ENCODE measurements around the gene BAHD1.
A peak's percentile ranks its signal among the peaks of the same experiment; 100 is the strongest.

Gene BAHD1

DNA sequence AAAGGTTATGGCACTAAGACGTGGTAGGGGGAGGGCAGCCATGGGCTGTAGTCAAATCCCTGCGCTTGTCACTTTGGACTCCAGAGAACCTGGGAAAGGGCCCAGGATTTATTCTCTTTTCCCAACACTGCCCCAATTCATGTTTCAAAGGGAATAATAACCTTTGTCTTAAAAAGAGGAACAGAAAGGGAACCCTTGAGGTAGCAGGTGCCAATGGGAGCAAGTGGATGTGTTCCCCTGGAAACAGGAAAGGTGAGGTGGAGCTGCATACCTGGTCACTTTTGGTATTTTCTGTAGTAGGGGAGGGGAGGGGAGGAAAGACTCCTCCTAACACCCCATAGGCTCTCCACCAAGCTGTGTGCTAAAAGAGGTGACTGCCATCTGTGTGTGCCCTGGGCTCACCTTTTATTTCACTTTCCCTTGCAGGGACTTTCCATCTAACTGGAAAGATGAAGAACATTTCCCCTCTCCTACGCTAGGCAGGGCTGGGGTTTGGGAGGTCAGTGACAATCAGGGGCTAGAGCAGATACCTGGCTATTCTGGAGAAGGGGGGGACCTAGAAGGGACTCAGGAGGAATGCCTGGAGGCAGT, 23.9 kb downstream of the BAHD1 start:
- no peaks in the 10 kb centered on the region for H3K27me3 ChIP-seq (ENCODE audit: control insufficient read depth in 1 of 2, insufficient read depth in 2 of 2, low read length in 2 of 2)
- H3K27ac ChIP-seq (ENCODE audit: low read depth, low read length) = no peak overlapping the region
- H3K4me1 ChIP-seq (ENCODE audit: control insufficient read depth in 1 of 2, insufficient read depth in 2 of 2, low read length in 2 of 2) = no peaks in the 10 kb centered on the region
- peaks cover 37 to 52% of the 10 kb centered on the region in 2 donors for H3K36me3 ChIP-seq (ENCODE audit: control insufficient read depth in 1 of 2, insufficient read depth in 2 of 2, low read length in 2 of 2)
- no peak overlapping the region for H3K4me3 ChIP-seq (ENCODE audit: low read depth in 1 of 2, low read length in 2 of 2)
- H3K9ac ChIP-seq (ENCODE audit: low read depth in 1 of 2, low read length in 2 of 2) = no peak overlapping the region
- H3K9me3 ChIP-seq (ENCODE audit: control insufficient read depth in 1 of 2, low read length in 2 of 2) = no peaks in the 10 kb centered on the region

DNA sequence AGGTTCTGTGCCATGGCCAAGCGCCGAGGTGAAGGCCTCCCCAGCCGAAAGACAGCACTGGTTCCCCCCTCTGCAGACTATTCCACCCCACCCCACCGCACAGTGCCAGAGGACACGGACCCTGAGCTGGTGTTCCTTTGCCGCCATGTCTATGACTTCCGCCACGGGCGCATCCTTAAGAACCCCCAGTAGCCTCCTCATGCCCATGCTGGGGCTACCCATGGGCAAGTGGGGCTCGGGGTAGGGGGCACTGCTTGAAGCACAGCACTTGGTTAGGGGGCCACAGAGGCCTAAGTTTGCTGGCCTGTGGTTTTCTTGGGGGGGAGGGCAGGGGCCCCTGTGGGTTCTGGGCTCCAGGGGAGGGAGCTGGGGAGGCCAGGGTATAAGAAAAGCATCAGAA, 25.2 kb downstream of the BAHD1 start:
- peaks cover 4 to 7% of the 10 kb centered on the region in 2 donors for H3K4me1 ChIP-seq (ENCODE audit: control insufficient read depth in 1 of 2, insufficient read depth in 2 of 2, low read length in 2 of 2)
- H3K9ac ChIP-seq (ENCODE audit: low read depth in 1 of 2, low read length in 2 of 2) = no peak overlapping the region
- H3K4me3 ChIP-seq (ENCODE audit: low read depth in 1 of 2, low read length in 2 of 2) = no peak overlapping the region
- H3K36me3 ChIP-seq (ENCODE audit: control insufficient read depth in 1 of 2, insufficient read depth in 2 of 2, low read length in 2 of 2) = peaks cover 33 to 41% of the 10 kb centered on the region in 2 donors
- H3K9me3 ChIP-seq (ENCODE audit: control insufficient read depth in 1 of 2, low read length in 2 of 2) = no peaks in the 10 kb centered on the region
- no peak overlapping the region for H3K27ac ChIP-seq (ENCODE audit: low read depth, low read length)
- H3K27me3 ChIP-seq (ENCODE audit: control insufficient read depth in 1 of 2, insufficient read depth in 2 of 2, low read length in 2 of 2) = no peaks in the 10 kb centered on the region

DNA sequence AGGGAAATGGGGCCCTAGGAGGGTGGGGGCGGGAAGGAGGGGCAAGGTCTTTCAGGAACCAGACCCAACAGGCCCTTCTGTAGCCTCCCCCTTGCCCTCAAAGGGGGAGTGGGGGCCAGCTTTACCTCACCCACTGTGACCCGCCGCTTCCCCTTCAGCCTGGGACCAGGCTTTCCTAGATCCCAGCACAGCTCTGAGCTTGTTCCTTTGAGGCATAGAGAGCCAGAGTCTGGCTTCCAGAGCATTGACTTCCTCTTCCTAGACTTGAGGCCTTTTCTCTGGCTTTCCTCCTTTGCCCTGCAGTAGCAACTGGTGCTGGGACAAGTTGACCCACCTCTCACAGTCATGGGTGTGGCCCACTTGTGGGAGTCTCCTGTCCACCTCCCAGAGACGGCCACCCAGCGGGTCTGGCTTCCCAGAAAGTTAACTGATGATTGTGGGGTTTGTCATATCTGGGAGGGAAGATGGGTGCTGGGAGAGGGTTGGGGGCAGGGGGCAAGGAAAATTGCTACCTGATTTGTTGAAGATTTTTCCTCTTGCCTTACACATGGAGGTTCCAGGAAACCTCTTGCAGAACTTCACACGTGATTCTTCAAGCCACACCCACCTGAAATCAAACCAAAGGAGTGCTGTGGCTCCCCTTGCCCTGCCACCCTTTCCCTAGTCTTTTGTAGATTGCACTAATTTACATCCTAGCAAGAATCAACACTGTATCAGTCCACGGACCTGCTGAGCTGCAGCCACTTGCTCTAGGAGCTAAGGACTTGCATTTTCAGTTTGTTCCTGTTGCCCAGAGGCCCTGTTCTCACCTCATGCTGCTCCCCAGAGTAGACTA, 25.9 kb downstream of the BAHD1 start:
- no peak overlapping the region for H3K4me3 ChIP-seq (ENCODE audit: low read depth in 1 of 2, low read length in 2 of 2)
- no peaks in the 10 kb centered on the region for H3K9me3 ChIP-seq (ENCODE audit: control insufficient read depth in 1 of 2, low read length in 2 of 2)
- peaks cover 6 to 12% of the 10 kb centered on the region in 2 donors for H3K4me1 ChIP-seq (ENCODE audit: control insufficient read depth in 1 of 2, insufficient read depth in 2 of 2, low read length in 2 of 2)
- peaks cover 33 to 41% of the 10 kb centered on the region in 2 donors for H3K36me3 ChIP-seq (ENCODE audit: control insufficient read depth in 1 of 2, insufficient read depth in 2 of 2, low read length in 2 of 2)
- H3K9ac ChIP-seq (ENCODE audit: low read depth in 1 of 2, low read length in 2 of 2) = no peak overlapping the region
- H3K27ac ChIP-seq (ENCODE audit: low read depth, low read length) = no peak overlapping the region
- no peaks in the 10 kb centered on the region for H3K27me3 ChIP-seq (ENCODE audit: control insufficient read depth in 1 of 2, insufficient read depth in 2 of 2, low read length in 2 of 2)

DNA sequence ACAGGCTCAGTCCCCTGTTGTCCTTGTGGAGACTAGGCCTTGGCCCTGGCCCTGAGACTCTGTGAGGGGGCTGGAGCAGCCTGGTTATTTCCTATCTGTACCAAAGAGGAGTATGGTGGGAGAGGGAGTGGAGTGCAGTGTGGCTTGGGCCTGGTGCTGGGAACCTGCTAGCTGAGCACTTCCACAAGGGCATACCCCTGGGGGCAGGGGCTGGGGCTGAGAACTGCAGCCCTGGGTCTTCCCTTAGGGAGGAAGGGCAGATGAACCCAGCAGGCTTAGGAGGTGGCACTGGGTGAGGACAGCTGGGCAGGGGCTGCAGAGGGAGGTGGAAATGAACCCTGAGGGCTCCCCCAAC, 26.5 kb downstream of the BAHD1 start:
- Histone ChIP-seq H3K27me3 (ENCODE audit: control insufficient read depth in 1 of 2, insufficient read depth in 2 of 2, low read length in 2 of 2) (peaks cover 0 to 4% of the 10 kb centered on the region in 2 donors), H3K36me3 (ENCODE audit: control insufficient read depth in 1 of 2, insufficient read depth in 2 of 2, low read length in 2 of 2) (peaks cover 29 to 40% of the 10 kb centered on the region in 2 donors), H3K4me1 (ENCODE audit: control insufficient read depth in 1 of 2, insufficient read depth in 2 of 2, low read length in 2 of 2) (peaks cover 12 to 18% of the 10 kb centered on the region in 2 donors), H3K27ac (ENCODE audit: low read depth, low read length) (no peak overlapping the region), H3K4me3 (ENCODE audit: low read depth in 1 of 2, low read length in 2 of 2) (no peak overlapping the region), H3K9ac (ENCODE audit: low read depth in 1 of 2, low read length in 2 of 2) (no peak overlapping the region), H3K9me3 (ENCODE audit: control insufficient read depth in 1 of 2, low read length in 2 of 2) (no peaks in the 10 kb centered on the region)

DNA sequence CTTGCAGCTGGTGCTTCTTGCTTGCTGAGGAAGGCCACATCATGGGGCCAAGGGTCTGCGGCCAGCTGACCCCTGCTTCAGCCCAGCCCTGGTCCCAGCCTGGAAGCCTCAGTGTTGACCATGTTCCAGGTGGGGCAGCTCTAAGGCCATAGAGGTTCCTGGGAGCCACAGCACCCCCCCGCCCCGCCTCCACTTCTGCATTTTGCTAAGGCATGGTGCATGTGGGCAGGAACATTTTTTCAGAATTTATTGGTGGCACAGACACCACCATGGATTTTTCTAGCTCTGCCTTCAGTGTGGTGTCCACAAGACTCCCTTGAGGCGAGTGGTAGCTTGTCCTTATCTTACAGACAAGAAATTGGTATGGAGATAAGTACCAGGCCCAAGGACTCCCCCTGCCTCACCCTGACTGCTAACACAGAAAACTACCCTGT, 28.2 kb downstream of the BAHD1 start:
- Histone ChIP-seq H3K36me3 (ENCODE audit: control insufficient read depth in 1 of 2, insufficient read depth in 2 of 2, low read length in 2 of 2) (peaks cover 26 to 27% of the 10 kb centered on the region in 2 donors), H3K4me3 (ENCODE audit: low read depth in 1 of 2, low read length in 2 of 2) (no peak overlapping the region), H3K27ac (ENCODE audit: low read depth, low read length) (no peak overlapping the region), H3K4me1 (ENCODE audit: control insufficient read depth in 1 of 2, insufficient read depth in 2 of 2, low read length in 2 of 2) (peaks cover 13 to 18% of the 10 kb centered on the region in 2 donors), H3K9me3 (ENCODE audit: control insufficient read depth in 1 of 2, low read length in 2 of 2) (no peaks in the 10 kb centered on the region), H3K9ac (ENCODE audit: low read depth in 1 of 2, low read length in 2 of 2) (no peak overlapping the region), H3K27me3 (ENCODE audit: control insufficient read depth in 1 of 2, insufficient read depth in 2 of 2, low read length in 2 of 2) (peaks cover 0 to 4% of the 10 kb centered on the region in 2 donors)

DNA sequence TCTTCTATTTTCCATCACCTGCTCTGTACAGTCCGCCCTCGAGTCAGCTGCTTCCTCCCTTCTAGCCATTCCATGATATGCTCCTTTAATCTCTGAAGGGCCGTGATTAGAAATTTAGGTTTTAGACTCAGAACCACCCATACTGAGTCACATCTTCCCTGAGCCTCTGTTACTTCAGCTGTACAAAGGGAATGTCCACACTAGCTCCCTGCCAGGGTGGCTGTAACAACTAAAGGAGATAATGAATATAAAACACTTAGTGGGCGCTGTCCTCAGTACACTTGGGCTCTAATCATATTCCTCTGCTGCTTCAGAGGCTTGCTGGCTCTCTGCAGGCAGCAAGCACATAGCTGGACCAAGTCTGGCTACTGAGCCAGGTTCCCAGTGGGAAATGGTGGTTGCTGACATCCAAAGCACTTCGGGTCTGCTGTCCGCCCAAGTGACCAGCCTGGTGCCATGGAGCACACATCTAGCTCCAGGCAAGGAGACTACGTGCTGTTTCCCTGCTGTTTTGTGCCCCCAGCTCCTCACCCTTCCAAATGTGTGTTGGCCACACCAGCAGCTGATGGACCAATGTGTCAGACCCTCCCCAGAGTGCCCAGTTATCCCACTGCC, 29.1 kb downstream of the BAHD1 start:
- Histone ChIP-seq H3K9ac (ENCODE audit: low read depth in 1 of 2, low read length in 2 of 2) (peak overlapping the region; percentile 53 to 85), H3K4me3 (ENCODE audit: low read depth in 1 of 2, low read length in 2 of 2) (peak overlapping the region; percentile 55 to 72), H3K4me1 (ENCODE audit: control insufficient read depth in 1 of 2, insufficient read depth in 2 of 2, low read length in 2 of 2) (peaks cover 13 to 18% of the 10 kb centered on the region in 2 donors), H3K9me3 (ENCODE audit: control insufficient read depth in 1 of 2, low read length in 2 of 2) (no peaks in the 10 kb centered on the region), H3K27ac (ENCODE audit: low read depth, low read length) (no peak overlapping the region), H3K27me3 (ENCODE audit: control insufficient read depth in 1 of 2, insufficient read depth in 2 of 2, low read length in 2 of 2) (peaks cover 0 to 4% of the 10 kb centered on the region in 2 donors), H3K36me3 (ENCODE audit: control insufficient read depth in 1 of 2, insufficient read depth in 2 of 2, low read length in 2 of 2) (peaks cover 17 to 21% of the 10 kb centered on the region in 2 donors)

DNA sequence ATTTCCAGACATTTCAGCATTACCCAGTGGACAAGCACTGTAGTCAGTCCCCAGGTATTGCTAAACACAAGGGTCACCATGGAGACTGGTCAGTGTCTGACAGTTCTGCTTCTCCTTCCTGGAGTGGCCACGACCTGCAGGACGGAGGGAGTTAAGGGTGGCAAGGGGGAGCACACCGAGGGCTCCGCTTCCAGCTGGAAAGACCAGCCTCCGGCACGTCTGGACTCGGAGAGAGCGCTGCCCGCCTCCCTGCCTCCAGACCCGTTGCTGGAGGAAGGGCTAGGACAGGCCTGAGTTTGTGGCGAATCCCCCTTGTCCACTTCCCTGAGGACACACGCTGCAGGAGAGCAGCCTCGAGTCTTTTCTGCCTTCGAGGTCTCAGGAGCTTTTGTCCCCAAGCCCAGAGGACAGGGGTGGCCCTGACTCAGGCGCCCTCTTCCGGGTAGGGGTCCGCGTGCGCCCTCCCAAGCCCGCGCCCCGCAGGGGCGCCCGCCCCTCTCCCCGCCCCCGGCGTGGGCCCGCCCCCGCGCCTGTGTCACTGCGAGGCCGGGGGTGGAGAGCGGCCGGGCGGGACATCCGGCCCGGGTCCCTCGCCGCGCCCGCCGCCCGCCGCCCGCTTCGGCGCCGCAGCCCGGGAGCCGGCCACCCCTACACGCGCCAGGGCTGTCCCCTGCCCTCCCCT, 29.8 kb downstream of the BAHD1 start, which contains the start of gene CHST14:
TSS of gene CHST14 (plus strand) at position 562 of the 682 bp plus-strand sequence. CDS start 230 bp downstream, outside the sequence.
- peaks cover 10 to 14% of the 10 kb centered on the region in 2 donors for H3K36me3 ChIP-seq (ENCODE audit: control insufficient read depth in 1 of 2, insufficient read depth in 2 of 2, low read length in 2 of 2)
- H3K4me3 ChIP-seq (ENCODE audit: low read depth in 1 of 2, low read length in 2 of 2) = peak within 1 kb of the TSS; percentile 86 to 89
- H3K9me3 ChIP-seq (ENCODE audit: control insufficient read depth in 1 of 2, low read length in 2 of 2) = no peaks in the 10 kb centered on the region
- peak within 1 kb of the TSS; percentile 42 for H3K27ac ChIP-seq (ENCODE audit: low read depth, low read length)
- H3K27me3 ChIP-seq (ENCODE audit: control insufficient read depth in 1 of 2, insufficient read depth in 2 of 2, low read length in 2 of 2) = peaks cover 0 to 4% of the 10 kb centered on the region in 2 donors
- peaks cover 13 to 18% of the 10 kb centered on the region in 2 donors for H3K4me1 ChIP-seq (ENCODE audit: control insufficient read depth in 1 of 2, insufficient read depth in 2 of 2, low read length in 2 of 2)
- peak within 1 kb of the TSS; percentile 53 to 85 for H3K9ac ChIP-seq (ENCODE audit: low read depth in 1 of 2, low read length in 2 of 2)

DNA sequence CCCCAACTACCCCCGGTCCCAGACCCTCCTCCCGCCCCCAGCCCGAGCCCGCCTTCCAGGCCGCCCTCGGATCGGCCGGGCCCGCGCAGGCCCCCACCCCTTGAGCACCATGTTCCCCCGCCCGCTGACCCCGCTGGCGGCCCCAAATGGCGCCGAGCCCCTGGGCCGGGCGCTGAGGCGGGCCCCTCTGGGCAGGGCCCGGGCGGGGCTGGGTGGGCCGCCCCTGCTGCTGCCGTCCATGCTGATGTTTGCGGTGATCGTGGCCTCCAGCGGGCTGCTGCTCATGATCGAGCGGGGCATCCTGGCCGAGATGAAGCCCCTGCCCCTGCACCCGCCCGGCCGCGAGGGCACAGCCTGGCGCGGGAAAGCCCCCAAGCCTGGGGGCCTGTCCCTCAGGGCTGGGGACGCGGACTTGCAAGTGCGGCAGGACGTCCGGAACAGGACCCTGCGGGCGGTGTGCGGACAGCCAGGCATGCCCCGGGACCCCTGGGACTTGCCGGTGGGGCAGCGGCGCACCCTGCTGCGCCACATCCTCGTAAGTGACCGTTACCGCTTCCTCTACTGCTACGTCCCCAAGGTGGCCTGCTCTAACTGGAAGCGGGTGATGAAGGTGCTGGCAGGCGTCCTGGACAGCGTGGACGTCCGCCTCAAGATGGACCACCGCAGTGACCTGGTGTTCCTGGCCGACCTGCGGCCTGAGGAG, 30.5 kb downstream of the BAHD1 start:
- Histone ChIP-seq H3K27me3 (ENCODE audit: control insufficient read depth in 1 of 2, insufficient read depth in 2 of 2, low read length in 2 of 2) (peaks cover 0 to 4% of the 10 kb centered on the region in 2 donors), H3K27ac (ENCODE audit: low read depth, low read length) (peak overlapping the region; percentile 42), H3K9me3 (ENCODE audit: control insufficient read depth in 1 of 2, low read length in 2 of 2) (no peaks in the 10 kb centered on the region)

DNA sequence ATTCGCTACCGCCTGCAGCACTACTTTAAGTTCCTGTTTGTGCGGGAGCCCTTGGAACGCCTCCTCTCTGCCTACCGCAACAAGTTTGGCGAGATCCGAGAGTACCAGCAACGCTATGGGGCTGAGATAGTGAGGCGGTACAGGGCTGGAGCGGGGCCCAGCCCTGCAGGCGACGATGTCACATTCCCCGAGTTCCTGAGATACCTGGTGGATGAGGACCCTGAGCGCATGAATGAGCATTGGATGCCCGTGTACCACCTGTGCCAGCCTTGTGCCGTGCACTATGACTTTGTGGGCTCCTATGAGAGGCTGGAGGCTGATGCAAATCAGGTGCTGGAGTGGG, 31.0 kb downstream of the BAHD1 start:
- H3K9me3 ChIP-seq (ENCODE audit: control insufficient read depth in 1 of 2, low read length in 2 of 2) = no peaks in the 10 kb centered on the region
- no peak overlapping the region for H3K27ac ChIP-seq (ENCODE audit: low read depth, low read length)
- H3K4me3 ChIP-seq (ENCODE audit: low read depth in 1 of 2, low read length in 2 of 2) = peak overlapping the region; percentile 86 to 89

More for the DNA sequence above, 30.5 kb downstream of the BAHD1 start:
- Histone ChIP-seq H3K4me3 (ENCODE audit: low read depth in 1 of 2, low read length in 2 of 2) (peak overlapping the region; percentile 86 to 89), H3K9ac (ENCODE audit: low read depth in 1 of 2, low read length in 2 of 2) (peak overlapping the region; percentile 40 to 71), H3K4me1 (ENCODE audit: control insufficient read depth in 1 of 2, insufficient read depth in 2 of 2, low read length in 2 of 2) (peaks cover 13 to 18% of the 10 kb centered on the region in 2 donors), H3K36me3 (ENCODE audit: control insufficient read depth in 1 of 2, insufficient read depth in 2 of 2, low read length in 2 of 2) (peaks cover 4 to 9% of the 10 kb centered on the region in 2 donors)

More for the DNA sequence above, 31.0 kb downstream of the BAHD1 start:
- Histone ChIP-seq H3K36me3 (ENCODE audit: control insufficient read depth in 1 of 2, insufficient read depth in 2 of 2, low read length in 2 of 2) (peaks cover 3 to 5% of the 10 kb centered on the region in 2 donors), H3K27me3 (ENCODE audit: control insufficient read depth in 1 of 2, insufficient read depth in 2 of 2, low read length in 2 of 2) (peaks cover 0 to 4% of the 10 kb centered on the region in 2 donors), H3K4me1 (ENCODE audit: control insufficient read depth in 1 of 2, insufficient read depth in 2 of 2, low read length in 2 of 2) (peaks cover 13 to 18% of the 10 kb centered on the region in 2 donors), H3K9ac (ENCODE audit: low read depth in 1 of 2, low read length in 2 of 2) (peak overlapping the region; percentile 40 to 71)

Data from duodenal mucosa (tissue), 2 donors.